ENCODE measurements around the gene ADGRL1.
A peak's percentile ranks its signal among the peaks of the same experiment; 100 is the strongest.

The ADGRL1 gene

DNA sequence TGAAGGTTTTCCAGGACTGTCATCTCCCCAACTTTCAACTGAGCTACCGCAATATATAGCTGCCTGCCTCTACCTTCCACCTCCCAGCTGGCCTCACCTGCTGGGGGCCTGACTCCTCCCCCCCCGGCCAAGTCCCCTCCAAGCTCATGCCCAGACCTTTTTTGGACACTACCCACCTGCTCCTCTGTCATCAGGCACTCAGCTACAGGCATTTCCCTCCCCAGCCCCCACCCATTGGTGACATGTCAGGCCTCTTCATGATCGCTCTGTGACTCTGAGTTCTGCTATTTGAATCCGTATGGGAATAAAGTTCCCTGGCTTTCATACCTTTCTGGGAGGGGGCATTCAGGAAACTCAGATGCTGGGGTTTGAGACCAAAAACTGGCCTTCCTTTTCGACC, 90.2 kb downstream of the ADGRL1 start:
- peak overlapping the region; percentile 83; the same call in 1 of the 2 replicates for H3K9ac ChIP-seq (ENCODE audit: low read length)
- TF ChIP-seq, protein P1, sequence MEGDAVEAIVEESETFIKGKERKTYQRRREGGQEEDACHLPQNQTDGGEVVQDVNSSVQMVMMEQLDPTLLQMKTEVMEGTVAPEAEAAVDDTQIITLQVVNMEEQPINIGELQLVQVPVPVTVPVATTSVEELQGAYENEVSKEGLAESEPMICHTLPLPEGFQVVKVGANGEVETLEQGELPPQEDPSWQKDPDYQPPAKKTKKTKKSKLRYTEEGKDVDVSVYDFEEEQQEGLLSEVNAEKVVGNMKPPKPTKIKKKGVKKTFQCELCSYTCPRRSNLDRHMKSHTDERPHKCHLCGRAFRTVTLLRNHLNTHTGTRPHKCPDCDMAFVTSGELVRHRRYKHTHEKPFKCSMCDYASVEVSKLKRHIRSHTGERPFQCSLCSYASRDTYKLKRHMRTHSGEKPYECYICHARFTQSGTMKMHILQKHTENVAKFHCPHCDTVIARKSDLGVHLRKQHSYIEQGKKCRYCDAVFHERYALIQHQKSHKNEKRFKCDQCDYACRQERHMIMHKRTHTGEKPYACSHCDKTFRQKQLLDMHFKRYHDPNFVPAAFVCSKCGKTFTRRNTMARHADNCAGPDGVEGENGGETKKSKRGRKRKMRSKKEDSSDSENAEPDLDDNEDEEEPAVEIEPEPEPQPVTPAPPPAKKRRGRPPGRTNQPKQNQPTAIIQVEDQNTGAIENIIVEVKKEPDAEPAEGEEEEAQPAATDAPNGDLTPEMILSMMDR (IDR thresholded peaks at IDR 0.05; ENCODE audit: insufficient read depth, low read length, poor library complexity, severe bottlenecking), result no peak
- H3K9me2 ChIP-seq (replicated peaks; ENCODE audit: insufficient read depth, low read length), result no peaks in the 10 kb centered on the region
- H3K36me3 ChIP-seq (ENCODE audit: low read length), result no peaks in the 10 kb centered on the region
- peaks cover 20% of the 10 kb centered on the region for H3F3A ChIP-seq (ENCODE audit: insufficient read depth)
- H3K27me3 ChIP-seq (ENCODE audit: low read length), result no peaks in the 10 kb centered on the region
- no peak overlapping the region for H3K27ac ChIP-seq (ENCODE audit: low read depth, low read length)
- H2AFZ ChIP-seq (ENCODE audit: low read depth, low read length, severe bottlenecking), result no peak overlapping the region
- H3K4me2 ChIP-seq (ENCODE audit: low read depth, low read length, poor library complexity, severe bottlenecking), result peak overlapping the region; percentile 87
- no peaks in the 10 kb centered on the region for H3K9me3 ChIP-seq (ENCODE audit: insufficient read depth, low read length)
- 0 out of 2 replicates have a peak, but pooled peaks cover 3% of the 10 kb centered on the region for H4K20me1 ChIP-seq (ENCODE audit: low read depth, low read length)
- H3K79me2 ChIP-seq (ENCODE audit: insufficient read depth, low read length), result peaks cover 32% of the 10 kb centered on the region
- peak overlapping the region; percentile 97 for H3K4me3 ChIP-seq (ENCODE audit: insufficient read depth, low read length, poor library complexity, severe bottlenecking)

DNA sequence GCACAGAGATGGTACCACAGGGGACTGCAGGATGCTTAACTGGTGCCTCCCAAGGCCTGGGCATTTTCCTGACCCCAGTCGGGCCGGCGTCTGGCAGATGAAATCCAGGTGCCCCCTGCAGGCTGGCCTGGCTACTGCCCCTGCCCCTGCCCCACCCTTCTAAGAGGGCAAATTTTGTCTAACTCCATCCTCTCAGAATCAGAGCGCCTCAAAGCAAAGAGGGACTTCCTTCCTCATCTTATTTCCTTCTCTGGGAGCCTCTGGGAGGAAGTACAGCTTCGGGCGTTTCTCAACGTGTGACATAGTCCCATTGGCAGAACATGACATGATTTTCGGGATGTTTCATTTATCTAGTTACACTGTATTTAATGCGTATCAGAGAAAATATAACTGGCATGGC, 91.1 kb downstream of the ADGRL1 start:
- Histone ChIP-seq H3K27ac (ENCODE audit: low read depth, low read length) (no peak overlapping the region), H3K79me2 (ENCODE audit: insufficient read depth, low read length) (peaks cover 34% of the 10 kb centered on the region), H3F3A (ENCODE audit: insufficient read depth) (peaks cover 15% of the 10 kb centered on the region), H3K9me3 (ENCODE audit: insufficient read depth, low read length) (no peaks in the 10 kb centered on the region), H3K36me3 (ENCODE audit: low read length) (no peaks in the 10 kb centered on the region), H4K20me1 (ENCODE audit: low read depth, low read length) (0 out of 2 replicates have a peak, but pooled peaks cover 3% of the 10 kb centered on the region), H3K9me2 (replicated peaks; ENCODE audit: insufficient read depth, low read length) (no peaks in the 10 kb centered on the region), H3K4me3 (ENCODE audit: insufficient read depth, low read length, poor library complexity, severe bottlenecking) (no peak overlapping the region), H3K4me2 (ENCODE audit: low read depth, low read length, poor library complexity, severe bottlenecking) (peak overlapping the region; percentile 5), H3K27me3 (ENCODE audit: low read length) (no peaks in the 10 kb centered on the region), H2AFZ (ENCODE audit: low read depth, low read length, severe bottlenecking) (no peak overlapping the region), H3K9ac (ENCODE audit: low read length) (no peak overlapping the region)
- no peak for TF ChIP-seq EZH2phosphoT487 (conservative IDR thresholded peaks at IDR 0.05; ENCODE audit: low read length)
- TF ChIP-seq, protein P1 (IDR thresholded peaks at IDR 0.05; ENCODE audit: insufficient read depth, low read length, poor library complexity, severe bottlenecking), result peak; percentile 34

DNA sequence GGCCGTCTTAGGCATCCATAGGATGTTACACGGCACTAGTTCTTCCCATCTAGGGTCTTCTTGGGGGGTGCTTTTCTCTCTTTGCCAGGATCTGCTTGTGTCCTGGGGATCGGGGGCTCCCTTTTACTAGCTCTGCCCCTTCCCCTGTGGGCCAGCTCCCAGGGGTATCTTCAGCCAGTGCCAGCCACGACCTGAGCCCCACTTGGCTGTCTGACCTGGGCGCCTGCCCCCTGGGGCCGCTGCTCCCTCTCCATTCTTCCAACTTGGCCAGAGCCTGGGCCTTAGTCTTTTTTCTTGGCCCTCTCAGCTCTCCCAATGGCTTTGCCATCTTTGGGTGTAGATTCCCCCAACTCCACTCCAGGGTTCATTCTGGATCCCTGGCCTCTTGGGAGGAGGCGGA, 91.5 kb downstream of the ADGRL1 start:
- Histone ChIP-seq H3K79me2 (ENCODE audit: insufficient read depth, low read length) (peaks cover 34% of the 10 kb centered on the region), H3K27ac (ENCODE audit: low read depth, low read length) (no peak overlapping the region), H3K9me2 (replicated peaks; ENCODE audit: insufficient read depth, low read length) (no peaks in the 10 kb centered on the region), H3K9me3 (ENCODE audit: insufficient read depth, low read length) (no peaks in the 10 kb centered on the region), H3K4me3 (ENCODE audit: insufficient read depth, low read length, poor library complexity, severe bottlenecking) (no peak overlapping the region), H4K20me1 (ENCODE audit: low read depth, low read length) (0 out of 2 replicates have a peak, but pooled peaks cover 3% of the 10 kb centered on the region), H3K4me2 (ENCODE audit: low read depth, low read length, poor library complexity, severe bottlenecking) (no peak overlapping the region), H2AFZ (ENCODE audit: low read depth, low read length, severe bottlenecking) (no peak overlapping the region), H3K36me3 (ENCODE audit: low read length) (no peaks in the 10 kb centered on the region), H3K9ac (ENCODE audit: low read length) (no peak overlapping the region), H3K27me3 (ENCODE audit: low read length) (no peaks in the 10 kb centered on the region), H3F3A (ENCODE audit: insufficient read depth) (peaks cover 11% of the 10 kb centered on the region)
- TF ChIP-seq, protein P1 (IDR thresholded peaks at IDR 0.05; ENCODE audit: insufficient read depth, low read length, poor library complexity, severe bottlenecking), result no peak
- TF ChIP-seq EZH2phosphoT487 (conservative IDR thresholded peaks at IDR 0.05; ENCODE audit: low read length), result no peak
